SK-N-SH treated with all-trans-retinoic acid at 6 μM for 48 hours (cell line): ENCODE measurements around the gene CNN1.
A peak's percentile ranks its signal among the peaks of the same experiment; 100 is the strongest.

ENCODE experiments used
- ATAC-seq: fragments of 200-7000 bp; cut with Tn5 transposase; 3 replicates; pipeline ENCODE4 v1.9.1; 2020; ENCODE audit warnings: mild to moderate bottlenecking, moderate library complexity
- BACH2 ChIP-seq: fragments of 250-450 bp; sonication (Bioruptor Pico); IDR thresholded peaks from 2 replicates; pipeline ENCODE4 v1.9.0; 2021; ENCODE audit warnings: mild to moderate bottlenecking, borderline replicate concordance
- CSDC2 ChIP-seq: fragments of 250-450 bp; sonication (Bioruptor Pico); IDR thresholded peaks from 2 replicates; pipeline ENCODE4 v1.5.0; 2020; ENCODE audit warnings: mild to moderate bottlenecking, moderate library complexity
- CSRNP3 ChIP-seq: fragments of 250-450 bp; sonication (Bioruptor Pico); IDR thresholded peaks from 2 replicates; pipeline ENCODE4 v1.5.1; 2021; ENCODE audit warnings: mild to moderate bottlenecking, moderate library complexity
- ESRRG ChIP-seq: fragments of 250-450 bp; sonication (Bioruptor Pico); IDR thresholded peaks from 2 replicates; pipeline ENCODE4 v1.6.1; 2021; ENCODE audit warnings: mild to moderate bottlenecking
- GLIS3 ChIP-seq: fragments of 250-450 bp; sonication (Bioruptor Pico); IDR thresholded peaks from 2 replicates; pipeline ENCODE4 v1.5.0; 2020; ENCODE audit warnings: mild to moderate bottlenecking, moderate library complexity
- PATZ1 ChIP-seq: fragments of 250-450 bp; sonication (Bioruptor Pico); IDR thresholded peaks from 2 replicates; pipeline ENCODE4 v1.8.0; 2020; ENCODE audit warnings: mild to moderate bottlenecking, moderate library complexity, borderline replicate concordance
- POU6F1 ChIP-seq: fragments of 250-450 bp; sonication (Bioruptor Pico); IDR thresholded peaks from 2 replicates; pipeline ENCODE4 v1.8.0; 2021; ENCODE audit warnings: low read depth, mild to moderate bottlenecking, moderate library complexity, borderline replicate concordance
- PPARA ChIP-seq: fragments of 250-450 bp; sonication (Bioruptor Pico); IDR thresholded peaks from 2 replicates; pipeline ENCODE4 v1.5.0; 2020; ENCODE audit warnings: mild to moderate bottlenecking, borderline replicate concordance
- RARB ChIP-seq: fragments of 250-450 bp; sonication (Bioruptor Pico); IDR thresholded peaks from 2 replicates; pipeline ENCODE4 v1.8.0; 2021; ENCODE audit warnings: mild to moderate bottlenecking, moderate library complexity
- SNAI2 ChIP-seq: fragments of 250-450 bp; sonication (Bioruptor Pico); IDR thresholded peaks from 2 replicates; pipeline ENCODE4 v1.5.0; 2020; ENCODE audit warnings: mild to moderate bottlenecking, moderate library complexity
- TCF4 ChIP-seq: fragments of 250-450 bp; sonication (Bioruptor Pico); IDR thresholded peaks from 2 replicates; pipeline ENCODE4 v1.8.0; 2021; ENCODE audit warnings: mild to moderate bottlenecking, moderate library complexity, borderline replicate concordance
- TOX ChIP-seq: fragments of 250-450 bp; sonication (Bioruptor Pico); IDR thresholded peaks from 2 replicates; pipeline ENCODE4 v1.8.0; 2021; ENCODE audit warnings: mild to moderate bottlenecking, moderate library complexity, borderline replicate concordance
- ZC3H10 ChIP-seq: fragments of 250-450 bp; sonication (Bioruptor Pico); IDR thresholded peaks from 2 replicates; pipeline ENCODE4 v1.5.1; 2021; ENCODE audit warnings: mild to moderate bottlenecking, moderate library complexity
- ZFP3 ChIP-seq: fragments of 250-450 bp; sonication (Bioruptor Pico); IDR thresholded peaks from 2 replicates; pipeline ENCODE4 v1.5.0; 2020; ENCODE audit warnings: mild to moderate bottlenecking, moderate library complexity
- ZFP30 ChIP-seq: fragments of 450-650 bp; formaldehyde crosslinking; IDR thresholded peaks from 2 replicates; pipeline ENCODE4 v1.5.0; 2022; ENCODE audit warnings: mild to moderate bottlenecking, moderate library complexity
- ZNF565 ChIP-seq: fragments of 450-650 bp; formaldehyde crosslinking; conservative IDR thresholded peaks from 2 replicates; pipeline ENCODE4 v1.5.0; 2020; ENCODE audit warnings: low read depth, mild to moderate bottlenecking, moderate library complexity
- ZNF70 ChIP-seq: fragments of 450-650 bp; formaldehyde crosslinking; IDR thresholded peaks from 2 replicates; pipeline ENCODE4 v1.5.0; 2020; ENCODE audit warnings: mild to moderate bottlenecking, moderate library complexity
- TF ChIP-seq, protein P1 (sequence below): fragments of 250-450 bp; sonication (Bioruptor Pico); IDR thresholded peaks from 2 replicates; pipeline ENCODE4 v1.5.1; 2020; ENCODE audit warnings: low read depth, mild to moderate bottlenecking, moderate library complexity
- TF ChIP-seq, protein P2 (sequence below): fragments of 250-450 bp; sonication (Bioruptor Pico); IDR thresholded peaks from 2 replicates; pipeline ENCODE4 v1.5.0; 2020; ENCODE audit warnings: mild to moderate bottlenecking, moderate library complexity

Gene CNN1

GRCh38 chr19:11556634-11557420 is 18.2 kb downstream of the CNN1 start:
- no peak for TF ChIP-seq PPARA
- no peak for TF ChIP-seq PATZ1 (CRISPR knock-in tag)
- TF ChIP-seq, protein P1, sequence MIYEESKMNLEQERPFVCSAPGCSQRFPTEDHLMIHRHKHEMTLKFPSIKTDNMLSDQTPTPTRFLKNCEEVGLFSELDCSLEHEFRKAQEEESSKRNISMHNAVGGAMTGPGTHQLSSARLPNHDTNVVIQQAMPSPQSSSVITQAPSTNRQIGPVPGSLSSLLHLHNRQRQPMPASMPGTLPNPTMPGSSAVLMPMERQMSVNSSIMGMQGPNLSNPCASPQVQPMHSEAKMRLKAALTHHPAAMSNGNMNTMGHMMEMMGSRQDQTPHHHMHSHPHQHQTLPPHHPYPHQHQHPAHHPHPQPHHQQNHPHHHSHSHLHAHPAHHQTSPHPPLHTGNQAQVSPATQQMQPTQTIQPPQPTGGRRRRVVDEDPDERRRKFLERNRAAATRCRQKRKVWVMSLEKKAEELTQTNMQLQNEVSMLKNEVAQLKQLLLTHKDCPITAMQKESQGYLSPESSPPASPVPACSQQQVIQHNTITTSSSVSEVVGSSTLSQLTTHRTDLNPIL (CRISPR knock-in tag) = no peak
- TF ChIP-seq ESRRG (CRISPR knock-in tag) = no peak
- no peak for TF ChIP-seq RARB (CRISPR knock-in tag)
- no peak for TF ChIP-seq ZC3H10 (CRISPR knock-in tag)
- TF ChIP-seq, protein P2, sequence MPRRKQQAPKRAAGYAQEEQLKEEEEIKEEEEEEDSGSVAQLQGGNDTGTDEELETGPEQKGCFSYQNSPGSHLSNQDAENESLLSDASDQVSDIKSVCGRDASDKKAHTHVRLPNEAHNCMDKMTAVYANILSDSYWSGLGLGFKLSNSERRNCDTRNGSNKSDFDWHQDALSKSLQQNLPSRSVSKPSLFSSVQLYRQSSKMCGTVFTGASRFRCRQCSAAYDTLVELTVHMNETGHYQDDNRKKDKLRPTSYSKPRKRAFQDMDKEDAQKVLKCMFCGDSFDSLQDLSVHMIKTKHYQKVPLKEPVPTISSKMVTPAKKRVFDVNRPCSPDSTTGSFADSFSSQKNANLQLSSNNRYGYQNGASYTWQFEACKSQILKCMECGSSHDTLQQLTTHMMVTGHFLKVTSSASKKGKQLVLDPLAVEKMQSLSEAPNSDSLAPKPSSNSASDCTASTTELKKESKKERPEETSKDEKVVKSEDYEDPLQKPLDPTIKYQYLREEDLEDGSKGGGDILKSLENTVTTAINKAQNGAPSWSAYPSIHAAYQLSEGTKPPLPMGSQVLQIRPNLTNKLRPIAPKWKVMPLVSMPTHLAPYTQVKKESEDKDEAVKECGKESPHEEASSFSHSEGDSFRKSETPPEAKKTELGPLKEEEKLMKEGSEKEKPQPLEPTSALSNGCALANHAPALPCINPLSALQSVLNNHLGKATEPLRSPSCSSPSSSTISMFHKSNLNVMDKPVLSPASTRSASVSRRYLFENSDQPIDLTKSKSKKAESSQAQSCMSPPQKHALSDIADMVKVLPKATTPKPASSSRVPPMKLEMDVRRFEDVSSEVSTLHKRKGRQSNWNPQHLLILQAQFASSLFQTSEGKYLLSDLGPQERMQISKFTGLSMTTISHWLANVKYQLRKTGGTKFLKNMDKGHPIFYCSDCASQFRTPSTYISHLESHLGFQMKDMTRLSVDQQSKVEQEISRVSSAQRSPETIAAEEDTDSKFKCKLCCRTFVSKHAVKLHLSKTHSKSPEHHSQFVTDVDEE (CRISPR knock-in tag) = no peak
- TF ChIP-seq TOX (CRISPR knock-in tag) = no peak
- no peak for TF ChIP-seq POU6F1 (CRISPR knock-in tag)
- no peak for TF ChIP-seq BACH2 (CRISPR knock-in tag)
- TF ChIP-seq ZFP3 = no peak
- no peak for TF ChIP-seq TCF4 (CRISPR knock-in tag)
- no peak for TF ChIP-seq GLIS3 (CRISPR knock-in tag)
- no peak for TF ChIP-seq SNAI2
- TF ChIP-seq, all 23 proteins: peak for 0
- no peak for ATAC-seq

DNA sequence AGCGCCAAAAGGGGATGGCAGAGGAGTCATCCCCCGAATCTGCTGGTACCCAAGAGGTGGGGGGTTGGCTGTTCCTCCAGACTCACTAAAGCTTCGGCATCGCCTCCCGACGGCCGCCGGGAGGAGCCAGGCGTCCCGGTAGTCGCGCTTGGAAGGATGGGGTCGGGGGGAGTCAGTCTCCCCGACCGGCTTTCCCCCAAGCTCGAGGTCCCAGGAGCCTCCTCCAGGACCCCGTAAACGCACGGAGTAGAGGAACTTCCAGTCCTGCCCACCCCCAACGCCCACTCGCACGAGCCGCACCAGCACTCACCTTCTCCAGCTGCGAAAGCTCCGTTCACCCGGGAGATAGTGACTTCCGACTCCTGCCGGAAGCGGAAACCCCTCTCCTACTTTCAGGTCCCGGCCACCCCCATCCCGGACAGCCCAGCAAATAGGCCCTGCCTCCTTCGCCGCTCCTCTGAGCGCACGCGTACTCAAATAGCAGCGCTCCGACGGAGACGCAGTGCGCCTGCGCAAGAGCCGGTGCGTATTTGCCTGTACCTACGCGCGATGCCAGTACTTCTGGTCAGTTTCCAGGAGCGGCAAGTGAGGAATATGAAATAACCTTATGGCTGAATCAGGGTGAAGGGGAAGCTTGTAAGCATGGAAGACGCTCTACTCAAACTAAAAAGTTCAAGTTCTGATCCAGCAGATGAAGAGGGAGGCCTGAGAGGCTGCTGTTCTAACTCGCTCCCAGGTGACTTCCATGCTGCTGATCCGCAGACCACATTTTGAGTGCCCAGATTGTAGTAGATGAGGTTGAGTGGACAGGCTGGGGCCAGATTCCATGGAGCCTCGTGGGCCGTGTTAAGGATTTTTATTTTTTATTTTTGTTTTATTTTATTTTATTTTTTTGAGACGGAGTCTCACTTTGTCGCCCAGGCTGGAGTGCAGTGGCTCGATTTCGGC is 20.5 kb downstream of the CNN1 start, which contains the start of gene ELOF1:
TSS of gene ELOF1 (minus strand) at position 350 of the 948 bp plus-strand sequence. CDS start 4,883 bp downstream, outside the sequence.
- ATAC-seq = peak; percentile 98

More for the DNA sequence above, 20.5 kb downstream of the CNN1 start, which contains the start of gene ELOF1:
- TF ChIP-seq PATZ1 (CRISPR knock-in tag) = no peak
- TF ChIP-seq ZNF70 (CRISPR knock-in tag) = no peak
- no peak for TF ChIP-seq ZNF565 (CRISPR knock-in tag)
- TF ChIP-seq BACH2 (CRISPR knock-in tag) = no peak
- TF ChIP-seq SNAI2 = no peak
- no peak for TF ChIP-seq GLIS3 (CRISPR knock-in tag)
- TF ChIP-seq ESRRG (CRISPR knock-in tag) = no peak
- no peak for TF ChIP-seq CSRNP3 (CRISPR knock-in tag)
- TF ChIP-seq CSDC2 = no peak
- no peak for TF ChIP-seq ZFP3
- TF ChIP-seq ZC3H10 (CRISPR knock-in tag) = no peak
- no peak for TF ChIP-seq ZFP30 (CRISPR knock-in tag)
